Natural killer cell (primary cell): ENCODE measurements around the gene KLHL6. TPM values are rescaled to one million over a fixed set of nuclear protein-coding genes. Genes with fewer than 3 reads are reported as not detected.
A peak's percentile ranks its signal among the peaks of the same experiment; 100 is the strongest.

Experiments used
- ATAC-seq, 3 donors: fragments of 150-1000 bp in 2 of 3; fragments of 200-7000 bp in 1 of 3; cut with Tn5 transposase; 1 replicate in 1 of 3; 2 replicates in 2 of 3; pipeline ENCODE4 v1.10.0; 2021; ENCODE audit warnings: mild to moderate bottlenecking in 2 of 3, moderate library complexity in 2 of 3
- DNase-seq, 2 donors: peaks; one replicate each; pipeline versions ENCODE4 v3.0.0 to v3.0.0-alpha.2; 2013 to 2021; ENCODE audit warnings: mixed read lengths in 1 of 2
- H3K27ac ChIP-seq: one replicate; pipeline ENCODE4 v1.5.1; 2013; ENCODE audit warnings: mild to moderate bottlenecking, low read length
- H3K27me3 ChIP-seq: one replicate; pipeline ENCODE4 v1.6.1; 2013; ENCODE audit warnings: low read length; ENCODE audit not compliant: control insufficient read depth, insufficient read depth
- H3K36me3 ChIP-seq: one replicate; pipeline ENCODE4 v1.6.1; 2013; ENCODE audit warnings: low read length; ENCODE audit not compliant: control insufficient read depth, insufficient read depth
- H3K4me1 ChIP-seq: one replicate; pipeline ENCODE4 v1.6.1; 2013; ENCODE audit warnings: low read length; ENCODE audit not compliant: control insufficient read depth, insufficient read depth
- H3K4me3 ChIP-seq: one replicate; pipeline ENCODE4 v1.5.1; 2013; ENCODE audit warnings: low read length
- H3K9me3 ChIP-seq: one replicate; pipeline ENCODE4 v1.6.1; 2013; ENCODE audit warnings: low read length; ENCODE audit not compliant: control insufficient read depth, insufficient read depth
- H3K27ac Mint-ChIP-seq, 2 donors: one replicate each; pipeline ENCODE4 v1.8.0; 2022; ENCODE audit warnings: mild to moderate bottlenecking in 2 of 2, mixed read lengths in 2 of 2, moderate library complexity in 1 of 2
- H3K27me3 Mint-ChIP-seq, 2 donors: one replicate each; pipeline ENCODE4 v1.8.0; 2022; ENCODE audit warnings: low read depth in 2 of 2, mixed read lengths in 2 of 2
- H3K36me3 Mint-ChIP-seq: one replicate; pipeline ENCODE4 v1.8.0; 2022; ENCODE audit warnings: mixed read lengths
- H3K4me1 Mint-ChIP-seq, 2 donors: one replicate each; pipeline ENCODE4 v1.8.0; 2022; ENCODE audit warnings: mixed read lengths in 2 of 2
- H3K4me3 Mint-ChIP-seq: one replicate; pipeline ENCODE4 v1.8.0; 2022; ENCODE audit warnings: mild to moderate bottlenecking, moderate library complexity, mixed read lengths
- H3K9me3 Mint-ChIP-seq, 2 donors: one replicate each; pipeline ENCODE4 v1.8.0; 2022; ENCODE audit warnings: mixed read lengths in 2 of 2
- WGBS: methylation state at CpG from one replicate; pipeline ENCODE4 v1.1.7; 2013; ENCODE audit warnings: missing lambda C conversion rate; ENCODE audit not compliant: insufficient coverage; 5-methylcytosine and 5-hydroxymethylcytosine counted together
- intact Hi-C: fragments of 100-400 bp; cut with micrococcal nuclease; formaldehyde crosslinking; loops from one replicate; pipeline ENCODE4 v1.14.2; 2022
- total RNA-seq, 4 donors: library from RNA; stranded (reverse); fragments of 120-200 nt in 1 of 4; gene quantifications; one replicate each; pipeline versions ENCODE4 v1.2.3 to v1.2.4, GENCODE V29; 2013 to 2022
- TF ChIP-seq, protein P1 (sequence below): fragments of 200-600 bp; IDR thresholded peaks from one replicate; pipeline ENCODE4 v1.8.0; 2022; ENCODE audit warnings: antibody characterized with exemption

Gene KLHL6, protein sequence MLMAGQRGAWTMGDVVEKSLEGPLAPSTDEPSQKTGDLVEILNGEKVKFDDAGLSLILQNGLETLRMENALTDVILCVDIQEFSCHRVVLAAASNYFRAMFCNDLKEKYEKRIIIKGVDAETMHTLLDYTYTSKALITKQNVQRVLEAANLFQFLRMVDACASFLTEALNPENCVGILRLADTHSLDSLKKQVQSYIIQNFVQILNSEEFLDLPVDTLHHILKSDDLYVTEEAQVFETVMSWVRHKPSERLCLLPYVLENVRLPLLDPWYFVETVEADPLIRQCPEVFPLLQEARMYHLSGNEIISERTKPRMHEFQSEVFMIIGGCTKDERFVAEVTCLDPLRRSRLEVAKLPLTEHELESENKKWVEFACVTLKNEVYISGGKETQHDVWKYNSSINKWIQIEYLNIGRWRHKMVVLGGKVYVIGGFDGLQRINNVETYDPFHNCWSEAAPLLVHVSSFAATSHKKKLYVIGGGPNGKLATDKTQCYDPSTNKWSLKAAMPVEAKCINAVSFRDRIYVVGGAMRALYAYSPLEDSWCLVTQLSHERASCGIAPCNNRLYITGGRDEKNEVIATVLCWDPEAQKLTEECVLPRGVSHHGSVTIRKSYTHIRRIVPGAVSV
- 10 to 100 TPM; 10.9 to 17.3 (median 13.6) TPM for total RNA-seq
- 33.2 TPM for total RNA-seq (2013)

DNA sequence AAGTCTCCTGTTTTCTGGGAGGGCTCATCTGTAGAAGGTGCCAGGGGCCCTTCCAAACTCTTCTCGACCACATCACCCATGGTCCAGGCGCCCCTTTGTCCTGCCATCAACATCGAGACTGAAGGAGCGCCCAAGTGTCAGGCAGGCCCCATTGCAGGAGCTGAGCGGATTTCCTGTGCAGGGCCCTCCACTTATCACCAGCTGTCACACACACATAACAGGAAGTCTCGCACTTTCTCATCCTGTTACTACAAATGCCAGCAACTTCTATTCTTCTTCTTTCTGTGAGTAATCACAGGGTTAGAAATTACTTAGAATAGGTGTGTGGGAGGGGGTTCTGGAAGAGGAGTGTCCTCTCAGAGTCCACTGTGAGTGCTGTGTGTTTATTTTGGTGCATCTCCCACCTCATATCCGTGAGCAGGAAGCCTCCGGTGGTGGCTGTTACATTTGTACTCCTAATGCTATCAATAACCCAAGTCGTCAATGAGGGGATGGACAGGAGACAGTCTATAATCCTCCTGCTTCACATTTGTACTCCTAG is at the start of gene KLHL6:
Gene KLHL6, minus strand, starts transcription at position 166 of the 541 bp plus-strand sequence. Its CDS starts 53 bp downstream, at position 113.
- Mint-ChIP-seq H3K4me1 (peaks cover 47 to 52% of the 10 kb centered on the region in 2 donors), H3K27ac (peak within 1 kb of the TSS; percentile 97 to 99), H3K27me3 (no peaks in the 10 kb centered on the region), H3K9me3 (no peaks in the 10 kb centered on the region), H3K4me3 (peak within 1 kb of the TSS; percentile 98), H3K36me3 (no peaks in the 10 kb centered on the region)
- Histone ChIP-seq H3K27ac (peak within 1 kb of the TSS; percentile 80), H3K36me3 (no peaks in the 10 kb centered on the region), H3K27me3 (no peaks in the 10 kb centered on the region), H3K4me1 (peaks cover 36% of the 10 kb centered on the region), H3K9me3 (no peaks in the 10 kb centered on the region), H3K4me3 (peak within 1 kb of the TSS; percentile 57)
- 0% methylated on average over 8 of the region's 9 CpGs for WGBS
- TF ChIP-seq, protein P1, sequence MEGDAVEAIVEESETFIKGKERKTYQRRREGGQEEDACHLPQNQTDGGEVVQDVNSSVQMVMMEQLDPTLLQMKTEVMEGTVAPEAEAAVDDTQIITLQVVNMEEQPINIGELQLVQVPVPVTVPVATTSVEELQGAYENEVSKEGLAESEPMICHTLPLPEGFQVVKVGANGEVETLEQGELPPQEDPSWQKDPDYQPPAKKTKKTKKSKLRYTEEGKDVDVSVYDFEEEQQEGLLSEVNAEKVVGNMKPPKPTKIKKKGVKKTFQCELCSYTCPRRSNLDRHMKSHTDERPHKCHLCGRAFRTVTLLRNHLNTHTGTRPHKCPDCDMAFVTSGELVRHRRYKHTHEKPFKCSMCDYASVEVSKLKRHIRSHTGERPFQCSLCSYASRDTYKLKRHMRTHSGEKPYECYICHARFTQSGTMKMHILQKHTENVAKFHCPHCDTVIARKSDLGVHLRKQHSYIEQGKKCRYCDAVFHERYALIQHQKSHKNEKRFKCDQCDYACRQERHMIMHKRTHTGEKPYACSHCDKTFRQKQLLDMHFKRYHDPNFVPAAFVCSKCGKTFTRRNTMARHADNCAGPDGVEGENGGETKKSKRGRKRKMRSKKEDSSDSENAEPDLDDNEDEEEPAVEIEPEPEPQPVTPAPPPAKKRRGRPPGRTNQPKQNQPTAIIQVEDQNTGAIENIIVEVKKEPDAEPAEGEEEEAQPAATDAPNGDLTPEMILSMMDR: no peak
- DNase-seq (peak; percentile 69 to 86), ATAC-seq (peak; percentile 89 to 96 (median 96))
- intact Hi-C loops: loop anchor here (1.0 to 10.0 kb wide), 4 partner anchors 39 to 271 kb away; no protein-coding TSS in a partner anchor

DNA sequence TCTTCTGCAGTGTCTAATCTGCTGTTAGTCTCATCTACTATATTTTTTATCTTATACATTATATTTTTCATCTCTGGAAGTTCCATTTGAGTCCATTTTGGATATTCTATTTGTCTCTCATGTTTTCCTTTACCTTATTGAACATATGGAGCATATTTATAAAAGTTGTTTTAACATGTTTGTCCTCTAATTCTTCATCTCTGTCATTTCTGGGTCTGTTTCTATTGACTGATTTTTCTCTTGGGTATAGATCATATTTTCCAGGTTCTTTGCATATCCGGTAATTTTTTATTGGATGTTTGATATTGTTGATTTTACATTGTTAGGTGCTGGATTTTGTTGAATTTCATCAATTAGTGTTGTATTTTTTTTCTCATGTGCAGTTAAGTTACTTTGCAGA is 42.5 kb upstream of the KLHL6 start:
- 100% methylated on average over 1 of the region's 1 CpG for WGBS
- peaks cover 6 to 10% of the 10 kb centered on the region in 2 donors for H3K9me3 Mint-ChIP-seq
- H3K9me3 ChIP-seq: no peaks in the 10 kb centered on the region

DNA sequence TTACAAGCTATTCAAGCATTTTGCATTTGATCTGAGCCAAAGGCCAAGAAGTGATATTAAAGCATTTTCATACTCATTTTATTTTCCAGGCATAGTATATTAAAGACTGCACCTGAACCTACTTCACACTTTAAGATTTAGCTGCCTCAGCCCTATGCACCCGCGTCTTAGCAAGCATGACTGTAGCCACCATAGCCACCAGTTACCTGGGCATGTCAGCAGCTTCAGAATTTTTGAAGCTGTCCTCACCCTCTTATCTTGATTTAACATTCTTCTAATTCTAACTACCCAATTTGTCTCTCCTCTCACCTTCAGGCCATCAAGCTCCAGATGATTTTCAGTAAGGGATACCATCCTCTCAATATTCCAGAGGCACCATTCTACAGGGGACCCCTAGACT is 39.1 kb upstream of the KLHL6 start:
- no peak overlapping the region for H3K27ac ChIP-seq
- ATAC-seq (no peak), DNase-seq (no peak)
- intact Hi-C loops: no loop called here
- WGBS: 97% methylated on average over 2 of the region's 2 CpGs
- H3K4me3 ChIP-seq: no peak overlapping the region
- Mint-ChIP-seq H3K9me3 (peaks cover 6 to 10% of the 10 kb centered on the region in 2 donors), H3K36me3 (peaks cover 12% of the 10 kb centered on the region), H3K4me3 (no peak overlapping the region), H3K27me3 (peaks cover 0 to 12% of the 10 kb centered on the region in 2 donors), H3K27ac (no peak overlapping the region), H3K4me1 (peaks cover 8 to 10% of the 10 kb centered on the region in 2 donors)
- no peaks in the 10 kb centered on the region for H3K27me3 ChIP-seq
- TF ChIP-seq, protein P1: no peak
- H3K9me3 ChIP-seq: no peaks in the 10 kb centered on the region
- H3K36me3 ChIP-seq: no peaks in the 10 kb centered on the region
- H3K4me1 ChIP-seq: peaks cover 9% of the 10 kb centered on the region

More for the DNA sequence above, 42.5 kb upstream of the KLHL6 start:
- H3K27ac Mint-ChIP-seq: no peak overlapping the region
- peaks cover 12% of the 10 kb centered on the region for H3K36me3 Mint-ChIP-seq
- H3K4me3 Mint-ChIP-seq: no peak overlapping the region
- H3K27me3 ChIP-seq: no peaks in the 10 kb centered on the region
- H3K36me3 ChIP-seq: no peaks in the 10 kb centered on the region
- intact Hi-C loops: no loop called here
- DNase-seq (no peak), ATAC-seq (no peak)
- H3K27me3 Mint-ChIP-seq: peaks cover 0 to 12% of the 10 kb centered on the region in 2 donors
- no peaks in the 10 kb centered on the region for H3K4me1 Mint-ChIP-seq
- TF ChIP-seq, protein P1: no peak
- H3K4me3 ChIP-seq: no peak overlapping the region
- H3K27ac ChIP-seq: no peak overlapping the region
- H3K4me1 ChIP-seq: no peaks in the 10 kb centered on the region
